ENCODE measurements around the gene DHX58.
"Not testable (repeated sequence)": the region's sequence is repeated elsewhere in the genome, so short reads cannot be mapped to it uniquely, and the experiment has no call there.

- TF ChIP-seq, protein P1, sequence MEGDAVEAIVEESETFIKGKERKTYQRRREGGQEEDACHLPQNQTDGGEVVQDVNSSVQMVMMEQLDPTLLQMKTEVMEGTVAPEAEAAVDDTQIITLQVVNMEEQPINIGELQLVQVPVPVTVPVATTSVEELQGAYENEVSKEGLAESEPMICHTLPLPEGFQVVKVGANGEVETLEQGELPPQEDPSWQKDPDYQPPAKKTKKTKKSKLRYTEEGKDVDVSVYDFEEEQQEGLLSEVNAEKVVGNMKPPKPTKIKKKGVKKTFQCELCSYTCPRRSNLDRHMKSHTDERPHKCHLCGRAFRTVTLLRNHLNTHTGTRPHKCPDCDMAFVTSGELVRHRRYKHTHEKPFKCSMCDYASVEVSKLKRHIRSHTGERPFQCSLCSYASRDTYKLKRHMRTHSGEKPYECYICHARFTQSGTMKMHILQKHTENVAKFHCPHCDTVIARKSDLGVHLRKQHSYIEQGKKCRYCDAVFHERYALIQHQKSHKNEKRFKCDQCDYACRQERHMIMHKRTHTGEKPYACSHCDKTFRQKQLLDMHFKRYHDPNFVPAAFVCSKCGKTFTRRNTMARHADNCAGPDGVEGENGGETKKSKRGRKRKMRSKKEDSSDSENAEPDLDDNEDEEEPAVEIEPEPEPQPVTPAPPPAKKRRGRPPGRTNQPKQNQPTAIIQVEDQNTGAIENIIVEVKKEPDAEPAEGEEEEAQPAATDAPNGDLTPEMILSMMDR (IDR thresholded peaks at IDR 0.05) = not testable (repeated sequence)
- not testable (repeated sequence) for TF ChIP-seq POLR2AphosphoS5 (IDR thresholded peaks at IDR 0.05; ENCODE audit: low read depth, low read length)
These were observed 28.2 kb upstream of the DHX58 start for GRCh38 chr17:42140690-42141089.
